Left ventricle myocardium inferior (tissue), 1 donor: ENCODE data around the gene PDE11A. TPM values are rescaled to one million over a fixed set of nuclear protein-coding genes. Genes with fewer than 3 reads are reported as not detected.

Experiments used
- DNase-seq: peaks from one replicate; pipeline ENCODE4 v3.0.0-alpha.2; 2020
- H3K27ac ChIP-seq: fragments of 200-600 bp; replicated peaks from 2 replicates; pipeline ENCODE4 v1.8.0; 2021
- H3K27me3 ChIP-seq: fragments of 200-600 bp; 2 replicates; pipeline ENCODE4 v1.8.0; 2021; ENCODE audit warnings: low read depth
- H3K36me3 ChIP-seq: fragments of 200-600 bp; 2 replicates; pipeline ENCODE4 v1.8.0; 2021
- H3K4me1 ChIP-seq: fragments of 200-600 bp; 2 replicates; pipeline ENCODE4 v1.8.0; 2021
- H3K4me3 ChIP-seq: fragments of 200-600 bp; 2 replicates; pipeline ENCODE4 v1.8.0; 2021; ENCODE audit warnings: mild to moderate bottlenecking, moderate library complexity
- H3K9me3 ChIP-seq: fragments of 200-600 bp; replicated peaks from 2 replicates; pipeline ENCODE4 v1.8.0; 2021
- intact Hi-C: fragments of 100-400 bp; cut with micrococcal nuclease; formaldehyde crosslinking; loops from one replicate; pipeline ENCODE4 v1.11.0; 2022
- total RNA-seq: library from RNA; stranded (reverse); fragmentation: NEBNext Ultra II Directional; extraction: Animal tissue kit (Norgen Biotek cat#: 25700); gene quantifications from one replicate; pipeline ENCODE4 v1.2.1, GENCODE V29; 2021
- TF ChIP-seq, protein P1 (sequence below): fragments of 200-600 bp; IDR thresholded peaks from 2 replicates; pipeline ENCODE4 v1.8.0; 2021; ENCODE audit warnings: antibody characterized with exemption, mild to moderate bottlenecking, borderline replicate concordance
- donor health status: DM: no; HTN: yes; CAD: no; lungs with severe emphysema.

The PDE11A gene
- total RNA-seq, 1 donor from 2014 or later, result 2.5 TPM

- no peaks in the 10 kb centered on the region for H3K36me3 ChIP-seq
- peaks cover 22% of the 10 kb centered on the region for H3K4me1 ChIP-seq
- H3K9me3 ChIP-seq, result no peaks in the 10 kb centered on the region
- TF ChIP-seq, protein P1, sequence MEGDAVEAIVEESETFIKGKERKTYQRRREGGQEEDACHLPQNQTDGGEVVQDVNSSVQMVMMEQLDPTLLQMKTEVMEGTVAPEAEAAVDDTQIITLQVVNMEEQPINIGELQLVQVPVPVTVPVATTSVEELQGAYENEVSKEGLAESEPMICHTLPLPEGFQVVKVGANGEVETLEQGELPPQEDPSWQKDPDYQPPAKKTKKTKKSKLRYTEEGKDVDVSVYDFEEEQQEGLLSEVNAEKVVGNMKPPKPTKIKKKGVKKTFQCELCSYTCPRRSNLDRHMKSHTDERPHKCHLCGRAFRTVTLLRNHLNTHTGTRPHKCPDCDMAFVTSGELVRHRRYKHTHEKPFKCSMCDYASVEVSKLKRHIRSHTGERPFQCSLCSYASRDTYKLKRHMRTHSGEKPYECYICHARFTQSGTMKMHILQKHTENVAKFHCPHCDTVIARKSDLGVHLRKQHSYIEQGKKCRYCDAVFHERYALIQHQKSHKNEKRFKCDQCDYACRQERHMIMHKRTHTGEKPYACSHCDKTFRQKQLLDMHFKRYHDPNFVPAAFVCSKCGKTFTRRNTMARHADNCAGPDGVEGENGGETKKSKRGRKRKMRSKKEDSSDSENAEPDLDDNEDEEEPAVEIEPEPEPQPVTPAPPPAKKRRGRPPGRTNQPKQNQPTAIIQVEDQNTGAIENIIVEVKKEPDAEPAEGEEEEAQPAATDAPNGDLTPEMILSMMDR, result peak; percentile 73
- no peak for DNase-seq
- no peak overlapping the region for H3K27ac ChIP-seq
- no peak overlapping the region for H3K4me3 ChIP-seq
- intact Hi-C loops, result no loop called here
- H3K27me3 ChIP-seq, result no peaks in the 10 kb centered on the region
These were observed 166.4 kb downstream of the PDE11A start for GRCh38 chr2:177906041-177906718.

GRCh38 chr2:177905640-177906039 is 166.9 kb downstream of the PDE11A start:
- no peak for DNase-seq
- Histone ChIP-seq H3K36me3 (no peaks in the 10 kb centered on the region), H3K4me1 (peaks cover 22% of the 10 kb centered on the region), H3K27ac (no peak overlapping the region), H3K4me3 (no peak overlapping the region), H3K27me3 (no peaks in the 10 kb centered on the region), H3K9me3 (no peaks in the 10 kb centered on the region)
- intact Hi-C loops, result no loop called here
- TF ChIP-seq, protein P1, result no peak

DNA sequence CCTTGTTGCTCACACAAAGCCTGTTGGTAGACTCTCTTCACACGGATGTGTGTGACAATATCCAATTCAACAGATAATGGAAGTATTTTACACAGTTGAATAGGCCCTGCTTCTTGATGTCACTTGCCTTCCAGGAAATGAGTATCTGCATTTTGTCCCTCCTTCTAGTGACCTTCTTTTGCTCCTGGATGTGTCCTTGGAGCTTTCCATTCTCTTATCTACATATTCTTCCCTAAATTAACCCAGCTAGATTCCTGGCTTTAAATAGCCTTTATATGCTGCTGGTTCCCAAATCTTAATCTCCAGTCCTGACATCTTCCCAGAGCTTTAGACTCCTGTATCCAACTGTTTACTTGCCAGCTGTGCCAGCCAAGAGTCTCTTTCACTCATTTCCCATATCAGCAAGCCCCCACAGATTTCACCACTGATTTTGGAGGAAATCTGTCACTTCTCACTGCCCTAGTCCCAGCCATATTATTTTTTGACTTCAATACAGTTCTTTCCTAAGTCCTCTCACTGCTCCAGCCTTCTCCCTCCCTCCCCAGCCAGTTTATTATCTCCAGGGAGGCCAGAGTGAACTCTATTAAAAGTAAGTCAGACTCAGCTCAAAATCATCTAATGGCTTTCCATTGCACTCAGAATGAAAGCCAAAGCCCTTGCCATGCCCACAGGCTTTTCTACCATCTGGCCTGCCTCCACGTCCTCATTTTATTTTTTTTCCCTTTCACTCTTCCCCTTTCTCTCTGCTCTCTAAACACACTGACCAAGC is 170.0 kb downstream of the PDE11A start:
- TF ChIP-seq, protein P1, result no peak
- Histone ChIP-seq H3K36me3 (no peaks in the 10 kb centered on the region), H3K27me3 (no peaks in the 10 kb centered on the region), H3K4me3 (no peak overlapping the region), H3K9me3 (no peaks in the 10 kb centered on the region), H3K4me1 (peaks cover 17% of the 10 kb centered on the region), H3K27ac (peak overlapping the region; percentile 67)
- DNase-seq, result no peak
- intact Hi-C loops, result no loop called here

- Histone ChIP-seq H3K4me3 (no peak overlapping the region), H3K27me3 (no peaks in the 10 kb centered on the region), H3K9me3 (no peaks in the 10 kb centered on the region), H3K27ac (no peak overlapping the region), H3K4me1 (peaks cover 17% of the 10 kb centered on the region), H3K36me3 (no peaks in the 10 kb centered on the region)
- TF ChIP-seq, protein P1, result no peak
- intact Hi-C loops, result no loop called here
- no peak for DNase-seq
These were observed 172.5 kb downstream of the PDE11A start for GRCh38 chr2:177900082-177900481.

DNA sequence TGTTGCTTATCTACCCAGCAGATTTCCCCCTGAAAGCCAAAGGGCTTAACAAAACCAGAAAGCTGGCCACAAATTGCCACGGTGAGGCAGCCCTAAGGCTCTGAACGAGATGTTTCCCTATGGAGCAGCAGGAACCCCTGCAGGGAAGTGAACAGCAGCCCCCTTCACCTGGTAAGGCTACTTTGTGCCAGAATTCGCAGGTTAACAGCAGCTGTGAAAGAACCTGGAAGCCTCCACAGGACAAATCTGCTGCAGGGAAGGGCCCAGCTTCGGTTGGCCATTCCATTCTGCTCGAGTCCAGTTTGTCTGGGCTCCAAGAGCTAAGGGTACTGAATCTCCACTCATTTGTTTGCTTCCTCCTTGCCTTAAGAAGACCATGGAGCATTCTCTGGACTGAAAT is 175.3 kb downstream of the PDE11A start:
- DNase-seq, result no peak
- Histone ChIP-seq H3K27ac (no peak overlapping the region), H3K36me3 (no peaks in the 10 kb centered on the region), H3K9me3 (no peaks in the 10 kb centered on the region), H3K4me1 (peaks cover 8% of the 10 kb centered on the region), H3K4me3 (no peak overlapping the region), H3K27me3 (no peaks in the 10 kb centered on the region)
- TF ChIP-seq, protein P1, result no peak
- intact Hi-C loops, result no loop called here
